CD4-positive, alpha-beta T cell (primary cell): Measurements from ENCODE around the gene SIRT5. TPM values are rescaled to one million over a fixed set of nuclear protein-coding genes. Genes with fewer than 3 reads are reported as not detected.

Experiments
- ATAC-seq: fragments of 200-7000 bp; cut with Tn5 transposase; one replicate; pipeline ENCODE4 v1.10.0; 2022; ENCODE audit warnings: mild to moderate bottlenecking; ENCODE audit not compliant: poor library complexity
- CTCF ChIA-PET: fragments of 350-600 bp; sonication (Branson Sonifier 250); formaldehyde crosslinking; loops from one replicate; lab custom pipeline; 2021; ENCODE audit warnings: antibody characterized with exemption, inconsistent platforms; lab: Charles Lee
- POLR2A ChIA-PET: fragments of 350-600 bp; sonication (Branson Sonifier 250); formaldehyde crosslinking; loops from one replicate; lab custom pipeline; 2021; ENCODE audit warnings: antibody characterized with exemption, inconsistent platforms; lab: Charles Lee
- DNase-seq, 14 experiments: peaks; one replicate each; pipeline ENCODE4 v3.0.0-alpha.2; 2013 to 2020; ENCODE audit warnings: mixed read lengths in 2 of 14
- H3K27ac ChIP-seq, 2 donors: one replicate each; pipeline versions ENCODE4 v1.5.1 to v1.7.0; 2013; ENCODE audit warnings: low read length in 2 of 2, low read depth in 1 of 2, mild to moderate bottlenecking in 1 of 2
- H3K27me3 ChIP-seq, 2 experiments: 1 replicate in 1 of 2; 2 replicates in 1 of 2; pipeline versions ENCODE4 v1.6.1 to v1.7.0; 2013; ENCODE audit warnings: low read length in 2 of 2, control low read depth in 1 of 2, mild to moderate bottlenecking in 1 of 2, moderate library complexity in 1 of 2; ENCODE audit not compliant: insufficient read depth in 2 of 2, control insufficient read depth in 1 of 2
- H3K36me3 ChIP-seq: one replicate; pipeline ENCODE4 v1.6.1; 2013; ENCODE audit warnings: low read length, control low read depth; ENCODE audit not compliant: insufficient read depth
- H3K4me1 ChIP-seq: one replicate; pipeline ENCODE4 v1.6.1; 2013; ENCODE audit warnings: low read length, control low read depth; ENCODE audit not compliant: insufficient read depth
- H3K4me3 ChIP-seq: one replicate; pipeline ENCODE4 v1.5.1; 2013; ENCODE audit warnings: mild to moderate bottlenecking, low read length, moderate library complexity
- H3K9me3 ChIP-seq, 2 experiments: 1 replicate in 1 of 2; 2 replicates in 1 of 2; pipeline versions ENCODE4 v1.6.1 to v1.7.0; 2013; ENCODE audit warnings: low read length in 2 of 2, mild to moderate bottlenecking in 2 of 2, control low read depth in 1 of 2, moderate library complexity in 1 of 2; ENCODE audit not compliant: control insufficient read depth in 1 of 2, insufficient read depth in 1 of 2
- H3K27ac Mint-ChIP-seq: one replicate; pipeline ENCODE4 v1.8.0; 2020; ENCODE audit warnings: mixed read lengths
- H3K27me3 Mint-ChIP-seq: one replicate; pipeline ENCODE4 v1.8.0; 2021; ENCODE audit warnings: mixed read lengths
- H3K36me3 Mint-ChIP-seq: one replicate; pipeline ENCODE4 v1.8.0; 2021; ENCODE audit warnings: low read depth, mixed read lengths
- H3K4me1 Mint-ChIP-seq: one replicate; pipeline ENCODE4 v1.8.0; 2021; ENCODE audit warnings: low read depth, mixed read lengths
- H3K4me3 Mint-ChIP-seq: one replicate; pipeline ENCODE4 v1.8.0; 2020; ENCODE audit warnings: mild to moderate bottlenecking, mixed read lengths
- H3K9me3 Mint-ChIP-seq: one replicate; pipeline ENCODE4 v1.8.0; 2020; ENCODE audit warnings: mixed read lengths
- CTCF ChIP-seq: fragments of 200-600 bp; IDR thresholded peaks from one replicate; pipeline ENCODE4 v1.8.0; 2022; ENCODE audit warnings: antibody characterized with exemption, mild to moderate bottlenecking
- intact Hi-C, 2 experiments: fragments of 100-400 bp; cut with DNase I in 1 of 2; cut with micrococcal nuclease in 1 of 2; formaldehyde crosslinking; loops; one replicate each; pipeline versions ENCODE4 v1.15.1 to v1.9.0; 2023 to 2025; cut with DNase I, micrococcal nuclease
- total RNA-seq, 174 experiments: library from RNA in 2 of 174; stranded (reverse) in 2 of 174; gene quantifications; one replicate each; pipeline ENCODE4 v1.2.3 and lab custom pipeline; 2021 to 2026

SIRT5 gene
- total RNA-seq, 2 experiments from 2014 or later, result 14.3 to 16.3 TPM

- ChIA-PET POLR2A (interaction anchor here (2.2 kb wide), 1 partner anchor 19 kb away, joined by 6 read pairs; the partner anchor contains the start of gene SIRT5), CTCF (no interaction called here)
- Histone ChIP-seq H3K9me3 (no peaks in the 10 kb centered on the region), H3K36me3 (peaks cover 65% of the 10 kb centered on the region), H3K4me3 (no peak overlapping the region), H3K4me1 (peaks cover 4% of the 10 kb centered on the region), H3K27ac (no peak overlapping the region), H3K27me3 (no peaks in the 10 kb centered on the region)
- TF ChIP-seq CTCF, result no peak
- intact Hi-C loops, result no loop called here
- Mint-ChIP-seq H3K36me3 (peaks cover 72% of the 10 kb centered on the region), H3K4me3 (no peak overlapping the region), H3K27me3 (no peaks in the 10 kb centered on the region), H3K4me1 (no peaks in the 10 kb centered on the region), H3K27ac (no peak overlapping the region), H3K9me3 (no peaks in the 10 kb centered on the region)
- ATAC-seq, result no peak
- no peak for DNase-seq
Observed at GRCh38 chr6:13593103-13593502, 18.7 kb downstream of the SIRT5 start.

DNA sequence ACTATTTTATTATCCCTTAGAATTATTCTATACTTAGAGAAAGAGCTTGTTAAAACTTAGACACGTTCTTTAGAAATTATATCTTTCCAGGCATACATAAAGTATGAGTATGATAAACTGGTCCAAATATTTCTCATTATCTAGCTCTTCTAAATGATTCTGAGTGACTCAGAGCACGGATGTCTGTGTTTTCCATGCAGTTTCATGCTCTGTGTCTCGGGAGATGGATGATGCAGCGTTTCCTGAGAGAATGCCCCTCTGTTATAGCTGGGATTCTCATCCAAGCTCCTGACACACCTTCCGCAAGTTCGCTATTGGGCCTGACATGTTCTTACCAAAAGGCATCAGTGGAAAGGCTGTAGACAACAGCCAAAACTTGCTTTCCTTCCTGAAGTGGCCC lies 19.3 kb downstream of the SIRT5 start:
- intact Hi-C loops, result no loop called here
- H3K4me3 ChIP-seq, result no peak overlapping the region
- no peaks in the 10 kb centered on the region for H3K9me3 ChIP-seq
- H3K9me3 Mint-ChIP-seq, result no peaks in the 10 kb centered on the region
- H3K4me1 ChIP-seq, result peaks cover 4% of the 10 kb centered on the region
- H3K4me1 Mint-ChIP-seq, result no peaks in the 10 kb centered on the region
- ATAC-seq, result no peak
- ChIA-PET CTCF (no interaction called here), POLR2A (interaction anchor here (0.8 to 2.2 kb wide), 2 partner anchors 13 to 20 kb away, joined by 3 to 6 read pairs; partner anchors contain the start of gene SIRT5)
- peaks cover 70% of the 10 kb centered on the region for H3K36me3 Mint-ChIP-seq
- no peaks in the 10 kb centered on the region for H3K27me3 Mint-ChIP-seq
- no peaks in the 10 kb centered on the region for H3K27me3 ChIP-seq
- TF ChIP-seq CTCF, result no peak
- H3K36me3 ChIP-seq, result peaks cover 66% of the 10 kb centered on the region
- no peak overlapping the region for H3K27ac Mint-ChIP-seq
- no peak overlapping the region for H3K4me3 Mint-ChIP-seq
- no peak for DNase-seq
- H3K27ac ChIP-seq, result no peak overlapping the region

- Mint-ChIP-seq H3K36me3 (peaks cover 91% of the 10 kb centered on the region), H3K4me1 (no peaks in the 10 kb centered on the region), H3K9me3 (no peaks in the 10 kb centered on the region), H3K27me3 (no peaks in the 10 kb centered on the region), H3K27ac (no peak overlapping the region), H3K4me3 (no peak overlapping the region)
- Histone ChIP-seq H3K27me3 (no peaks in the 10 kb centered on the region), H3K9me3 (no peaks in the 10 kb centered on the region), H3K4me3 (no peak overlapping the region), H3K4me1 (peaks cover 4% of the 10 kb centered on the region), H3K27ac (no peak overlapping the region), H3K36me3 (peaks cover 73% of the 10 kb centered on the region)
- ChIA-PET POLR2A (no interaction called here), CTCF (no interaction called here)
- no peak for TF ChIP-seq CTCF
- intact Hi-C loops, result no loop called here
- ATAC-seq (no peak), DNase-seq (no peak)
Observed at GRCh38 chr6:13597073-13597472, 22.7 kb downstream of the SIRT5 start.
